ENCODE measurements around the gene RXFP2.

DNA sequence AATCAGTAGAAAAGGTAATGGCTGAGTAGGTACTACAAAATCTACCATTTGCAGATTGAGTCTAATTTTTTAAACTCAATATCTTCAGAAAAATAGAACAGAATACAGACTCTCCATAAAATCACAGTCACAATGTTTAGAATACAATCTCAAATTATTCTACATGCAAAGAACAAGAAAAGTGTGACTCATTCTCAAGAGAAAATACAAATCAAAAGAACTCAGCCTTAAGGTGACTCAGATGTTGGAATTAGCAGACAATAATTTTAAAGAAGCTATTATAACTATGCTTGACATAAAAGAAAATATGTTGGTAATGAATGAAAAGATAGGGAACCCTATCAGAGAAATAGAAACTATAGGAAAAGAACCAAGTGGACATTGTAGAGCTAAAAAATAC is 78.9 kb downstream of the RXFP2 start:
- TF ChIP-seq POLR2AphosphoS5 (IDR thresholded peaks at IDR 0.05; ENCODE audit: insufficient read depth, low read depth, low read length) (no peak), POLR2A (IDR thresholded peaks at IDR 0.05; ENCODE audit: low read depth, low read length) (no peak), GATA2 (IDR thresholded peaks at IDR 0.05; ENCODE audit: insufficient read depth, insufficient read length, low read depth, low read length) (no peak), EZH2 (IDR thresholded peaks at IDR 0.05; ENCODE audit: borderline replicate concordance, low read depth, low read length, severe bottlenecking) (no peak), MYC (IDR thresholded peaks at IDR 0.05; ENCODE audit: low read depth, low read length) (no peak)
- TF ChIP-seq, protein P1, sequence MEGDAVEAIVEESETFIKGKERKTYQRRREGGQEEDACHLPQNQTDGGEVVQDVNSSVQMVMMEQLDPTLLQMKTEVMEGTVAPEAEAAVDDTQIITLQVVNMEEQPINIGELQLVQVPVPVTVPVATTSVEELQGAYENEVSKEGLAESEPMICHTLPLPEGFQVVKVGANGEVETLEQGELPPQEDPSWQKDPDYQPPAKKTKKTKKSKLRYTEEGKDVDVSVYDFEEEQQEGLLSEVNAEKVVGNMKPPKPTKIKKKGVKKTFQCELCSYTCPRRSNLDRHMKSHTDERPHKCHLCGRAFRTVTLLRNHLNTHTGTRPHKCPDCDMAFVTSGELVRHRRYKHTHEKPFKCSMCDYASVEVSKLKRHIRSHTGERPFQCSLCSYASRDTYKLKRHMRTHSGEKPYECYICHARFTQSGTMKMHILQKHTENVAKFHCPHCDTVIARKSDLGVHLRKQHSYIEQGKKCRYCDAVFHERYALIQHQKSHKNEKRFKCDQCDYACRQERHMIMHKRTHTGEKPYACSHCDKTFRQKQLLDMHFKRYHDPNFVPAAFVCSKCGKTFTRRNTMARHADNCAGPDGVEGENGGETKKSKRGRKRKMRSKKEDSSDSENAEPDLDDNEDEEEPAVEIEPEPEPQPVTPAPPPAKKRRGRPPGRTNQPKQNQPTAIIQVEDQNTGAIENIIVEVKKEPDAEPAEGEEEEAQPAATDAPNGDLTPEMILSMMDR (IDR thresholded peaks at IDR 0.05; ENCODE audit: extremely low read depth in 1 of 2, insufficient read depth in 1 of 2, low read depth in 1 of 2, low read length in 2 of 2) = no peak
- TF ChIP-seq, protein P2, sequence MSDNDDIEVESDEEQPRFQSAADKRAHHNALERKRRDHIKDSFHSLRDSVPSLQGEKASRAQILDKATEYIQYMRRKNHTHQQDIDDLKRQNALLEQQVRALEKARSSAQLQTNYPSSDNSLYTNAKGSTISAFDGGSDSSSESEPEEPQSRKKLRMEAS (IDR thresholded peaks at IDR 0.05; ENCODE audit: insufficient read depth, insufficient read length) = no peak

All from endothelial cell of umbilical vein (primary cell).